GM18873 (cell line): ENCODE measurements around the gene CUEDC2.

Experiments used
- ATAC-seq: cut with Tn5 transposase; IDR thresholded peaks from one replicate; pipeline ENCODE4 v1.9.1; 2021; ENCODE audit warnings: mild to moderate bottlenecking, moderate library complexity, moderate number of reproducible peaks; ENCODE audit not compliant: unreplicated experiment, low FRiP score

The CUEDC2 gene

GRCh38 chr10:102375867-102376266, 56.5 kb downstream of the CUEDC2 start:
- no peak for ATAC-seq

- ATAC-seq: no peak
Observed at GRCh38 chr10:102375250-102375649, 57.1 kb downstream of the CUEDC2 start.
